ENCODE measurements around the gene SPIRE1. TPM values are rescaled to one million over a fixed set of nuclear protein-coding genes. Genes with fewer than 3 reads are reported as not detected.

SPIRE1 gene
- total and polyA plus RNA-seq, 2 of the 4 experiments (the other 2 are of a cell fraction): 11.6 to 31.4 TPM

GRCh38 chr18:12445554-12445953, 212.4 kb downstream of the SPIRE1 start:
- ChIA-PET POLR2A (ENCODE audit: unreplicated experiment) (no interaction called here), CTCF (no interaction called here)
- peaks cover 6% of the 10 kb centered on the region for H3K9me1 ChIP-seq (ENCODE audit: insufficient read depth, low read length)
- H2BK20ac ChIP-seq (ENCODE audit: low read depth, low read length): no peak overlapping the region
- intact Hi-C loops (cut with micrococcal nuclease): no loop called here
- H4K5ac ChIP-seq (ENCODE audit: low read depth, low read length): no peak overlapping the region
- dilution Hi-C loops (cut with HindIII; ENCODE audit: low sequenced_read_pairs, unreplicated experiment): loop anchor here (25.0 kb wide), 1 partner anchor 342 kb away; no protein-coding TSS in a partner anchor
- H2BK5ac ChIP-seq (ENCODE audit: low read depth, low read length, poor library complexity, severe bottlenecking): no peak overlapping the region
- in situ Hi-C loops (cut with MboI; ENCODE audit: low sequenced_read_pairs): no loop called here
- no peak for ATAC-seq (ENCODE audit: low read depth)
- no peak overlapping the region for H3K23ac ChIP-seq (ENCODE audit: low read depth, low read length)
- H3K4me2 ChIP-seq (ENCODE audit: low read depth, low read length): no peak overlapping the region
- H3K4me1 ChIP-seq (ENCODE audit: control insufficient read depth, insufficient read depth, low read length): no peaks in the 10 kb centered on the region
- peaks cover 23% of the 10 kb centered on the region for H3K36me3 ChIP-seq (ENCODE audit: control insufficient read depth, insufficient read depth, low read length)
- H2AK5ac ChIP-seq (ENCODE audit: low read depth, low read length): no peak overlapping the region
- no peak overlapping the region for H2BK15ac ChIP-seq (ENCODE audit: low read depth, low read length)
- H2AK9ac ChIP-seq (replicated peaks; ENCODE audit: low read depth, low read length, poor library complexity): no peak overlapping the region
- no peak overlapping the region for H4K8ac ChIP-seq (ENCODE audit: low read depth in 2 of 2, low read length in 2 of 2)
- no peak overlapping the region for H2BK120ac ChIP-seq (ENCODE audit: low read depth, low read length)
- no peaks in the 10 kb centered on the region for H4K20me1 ChIP-seq (ENCODE audit: insufficient read depth, low read length)
- TF ChIP-seq BHLHE40 (IDR thresholded peaks at IDR 0.05; ENCODE audit: low read depth, low read length): no peak
- TF ChIP-seq MAZ (IDR thresholded peaks at IDR 0.05; ENCODE audit: borderline replicate concordance, low read depth, low read length): no peak
- no TSS peak for BruUV-seq (replicated peaks)
- no peak overlapping the region for H4K91ac ChIP-seq (ENCODE audit: insufficient read depth, low read depth, low read length)
- DNase-seq: no peak
- H3K4me3 ChIP-seq (ENCODE audit: insufficient read depth, low read depth, low read length): no peak overlapping the region
- no CpG with 5 or more reads among the region's 4 CpGs for WGBS, 2 experiments (ENCODE audit: extremely low coverage in 2 of 2, insufficient read length in 1 of 2)
- no peak overlapping the region for H3K27ac ChIP-seq (ENCODE audit: insufficient read depth, low read length)
- no peak overlapping the region for H2AFZ ChIP-seq (replicated peaks; ENCODE audit: low read length, poor library complexity)
- no peaks in the 10 kb centered on the region for H3K27me3 ChIP-seq (ENCODE audit: control insufficient read depth, insufficient read depth, low read length)
- H3K14ac ChIP-seq (replicated peaks; ENCODE audit: low read depth, low read length): no peak overlapping the region
- H3K56ac ChIP-seq (ENCODE audit: extremely low read depth, insufficient read depth, low read length): no peak overlapping the region
- H3K79me1 ChIP-seq (ENCODE audit: low read depth in 1 of 2, low read length in 2 of 2): no peaks in the 10 kb centered on the region; a peak in 1 of 4 replicates
- H3K9me3 ChIP-seq (ENCODE audit: control insufficient read depth, insufficient read depth, low read length): peaks cover 8% of the 10 kb centered on the region
- H3K4ac ChIP-seq (ENCODE audit: low read depth, low read length): no peak overlapping the region
- no peak overlapping the region for H3K9ac ChIP-seq (ENCODE audit: low read depth, low read length)
- H3K18ac ChIP-seq (ENCODE audit: low read depth, low read length): no peak overlapping the region

Data from IMR-90 (cell line).